ENCODE results near the gene SBK2.

DNA sequence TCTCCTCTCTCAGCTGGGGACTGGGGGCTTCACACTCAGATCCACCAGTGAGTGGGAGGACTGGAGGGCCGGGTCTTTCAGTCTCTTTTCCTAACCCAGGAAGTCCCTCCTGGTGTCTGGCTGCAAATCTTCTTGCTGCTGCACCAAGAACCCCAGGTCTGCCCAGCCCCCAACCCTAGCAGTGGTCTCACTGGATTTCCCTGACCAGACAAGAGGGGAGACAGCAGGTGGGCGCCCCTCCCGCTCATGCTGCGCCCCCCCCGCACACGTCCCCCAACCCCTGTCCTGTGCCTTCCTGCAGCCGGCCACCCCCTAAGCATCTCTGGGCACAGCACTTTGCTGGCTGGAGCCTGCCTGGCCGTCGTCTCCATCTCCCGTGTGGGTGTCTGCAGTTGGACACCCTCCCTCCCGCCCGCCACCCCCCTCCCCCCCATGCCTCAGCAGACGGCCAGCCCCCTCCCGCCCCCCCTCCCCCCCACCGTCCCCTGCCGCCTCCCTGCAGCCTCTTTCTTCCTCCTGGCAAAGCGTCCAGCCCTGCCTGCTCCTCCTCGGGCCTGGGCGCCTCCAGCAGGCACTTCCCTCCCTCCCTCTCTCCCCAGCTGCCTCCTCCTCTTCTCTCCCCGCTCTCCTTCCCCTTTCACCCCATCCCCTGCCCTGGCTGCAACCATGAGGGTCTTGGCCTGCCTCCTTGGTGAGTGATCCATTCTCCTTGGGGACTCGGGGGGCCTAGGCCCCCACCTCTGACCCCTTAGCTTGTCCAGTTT, 48.8 kb downstream of the SBK2 start, which contains the start of gene SSC5D:
- TF ChIP-seq, protein P1, sequence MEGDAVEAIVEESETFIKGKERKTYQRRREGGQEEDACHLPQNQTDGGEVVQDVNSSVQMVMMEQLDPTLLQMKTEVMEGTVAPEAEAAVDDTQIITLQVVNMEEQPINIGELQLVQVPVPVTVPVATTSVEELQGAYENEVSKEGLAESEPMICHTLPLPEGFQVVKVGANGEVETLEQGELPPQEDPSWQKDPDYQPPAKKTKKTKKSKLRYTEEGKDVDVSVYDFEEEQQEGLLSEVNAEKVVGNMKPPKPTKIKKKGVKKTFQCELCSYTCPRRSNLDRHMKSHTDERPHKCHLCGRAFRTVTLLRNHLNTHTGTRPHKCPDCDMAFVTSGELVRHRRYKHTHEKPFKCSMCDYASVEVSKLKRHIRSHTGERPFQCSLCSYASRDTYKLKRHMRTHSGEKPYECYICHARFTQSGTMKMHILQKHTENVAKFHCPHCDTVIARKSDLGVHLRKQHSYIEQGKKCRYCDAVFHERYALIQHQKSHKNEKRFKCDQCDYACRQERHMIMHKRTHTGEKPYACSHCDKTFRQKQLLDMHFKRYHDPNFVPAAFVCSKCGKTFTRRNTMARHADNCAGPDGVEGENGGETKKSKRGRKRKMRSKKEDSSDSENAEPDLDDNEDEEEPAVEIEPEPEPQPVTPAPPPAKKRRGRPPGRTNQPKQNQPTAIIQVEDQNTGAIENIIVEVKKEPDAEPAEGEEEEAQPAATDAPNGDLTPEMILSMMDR (IDR thresholded peaks at IDR 0.05): no peak
- TF ChIP-seq POLR2AphosphoS5 (IDR thresholded peaks at IDR 0.05) (no peak), EP300 (IDR thresholded peaks at IDR 0.05) (no peak)
